ENCODE results near the gene HMX1. TPM values are rescaled to one million over a fixed set of nuclear protein-coding genes. Genes with fewer than 3 reads are reported as not detected.

HMX1 gene
- total and polyA plus RNA-seq, 2 donors from 2014 or later: not detected

GRCh38 chr4:8819019-8819418 is 52.6 kb downstream of the HMX1 start:
- Histone ChIP-seq H3K36me3 (ENCODE audit: control insufficient read depth in 2 of 3, insufficient read depth in 3 of 3, low read length in 3 of 3) (no peaks in the 10 kb centered on the region), H3K27me3 (ENCODE audit: control insufficient read depth, insufficient read depth, low read length) (no peaks in the 10 kb centered on the region), H3K9ac (ENCODE audit: low read length in 3 of 3) (no peak overlapping the region), H3K9me3 (ENCODE audit: control insufficient read depth in 2 of 3, insufficient read depth in 1 of 3, low read length in 3 of 3) (no peaks in the 10 kb centered on the region), H3K27ac (ENCODE audit: low read depth in 2 of 2, low read length in 2 of 2) (no peak overlapping the region), H3K4me1 (ENCODE audit: control insufficient read depth in 2 of 3, insufficient read depth in 2 of 3, low read depth in 1 of 3, low read length in 3 of 3) (no peaks in the 10 kb centered on the region), H3K4me3 (ENCODE audit: low read length in 3 of 3) (no peak overlapping the region)
- intact Hi-C loops (cut with DNase I): no loop called here
- DNase-seq (peak in 2 of 5 donors; percentile 2 to 28), FAIRE-seq (no peak)
- no peak for TF ChIP-seq CTCF (IDR thresholded peaks at IDR 0.05; ENCODE audit: borderline replicate concordance, extremely low read depth, insufficient read depth)

GRCh38 chr4:8818063-8818881 is 53.4 kb downstream of the HMX1 start:
- FAIRE-seq (no peak), DNase-seq (peak in 3 of 5 donors; percentile 6 to 44 (median 28))
- no peaks in the 10 kb centered on the region for H3K9me3 ChIP-seq (ENCODE audit: control insufficient read depth in 2 of 3, insufficient read depth in 1 of 3, low read length in 3 of 3)

GRCh38 chr4:8817813-8818062 is 53.9 kb downstream of the HMX1 start:
- FAIRE-seq: no peak
- TF ChIP-seq CTCF (IDR thresholded peaks at IDR 0.05; ENCODE audit: borderline replicate concordance, extremely low read depth, insufficient read depth): no peak
- H3K27ac ChIP-seq (ENCODE audit: low read depth in 2 of 2, low read length in 2 of 2): no peak overlapping the region

More at GRCh38 chr4:8818063-8818881, 53.4 kb downstream of the HMX1 start:
- no peaks in the 10 kb centered on the region for H3K27me3 ChIP-seq (ENCODE audit: control insufficient read depth, insufficient read depth, low read length)
- H3K27ac ChIP-seq (ENCODE audit: low read depth in 2 of 2, low read length in 2 of 2): no peak overlapping the region
- no peak for TF ChIP-seq CTCF (IDR thresholded peaks at IDR 0.05; ENCODE audit: borderline replicate concordance, extremely low read depth, insufficient read depth)
- intact Hi-C loops (cut with DNase I): no loop called here
- H3K4me3 ChIP-seq (ENCODE audit: low read length in 3 of 3): no peak overlapping the region
- H3K4me1 ChIP-seq (ENCODE audit: control insufficient read depth in 2 of 3, insufficient read depth in 2 of 3, low read depth in 1 of 3, low read length in 3 of 3): no peaks in the 10 kb centered on the region
- no peak overlapping the region for H3K9ac ChIP-seq (ENCODE audit: low read length in 3 of 3)
- no peaks in the 10 kb centered on the region for H3K36me3 ChIP-seq (ENCODE audit: control insufficient read depth in 2 of 3, insufficient read depth in 3 of 3, low read length in 3 of 3)

More at GRCh38 chr4:8817813-8818062, 53.9 kb downstream of the HMX1 start:
- intact Hi-C loops (cut with DNase I): no loop called here
- peak in 2 of 5 donors; percentile 8 to 34 for DNase-seq
- Histone ChIP-seq H3K27me3 (ENCODE audit: control insufficient read depth, insufficient read depth, low read length) (no peaks in the 10 kb centered on the region), H3K9me3 (ENCODE audit: control insufficient read depth in 2 of 3, insufficient read depth in 1 of 3, low read length in 3 of 3) (no peaks in the 10 kb centered on the region), H3K36me3 (ENCODE audit: control insufficient read depth in 2 of 3, insufficient read depth in 3 of 3, low read length in 3 of 3) (no peaks in the 10 kb centered on the region), H3K4me1 (ENCODE audit: control insufficient read depth in 2 of 3, insufficient read depth in 2 of 3, low read depth in 1 of 3, low read length in 3 of 3) (no peaks in the 10 kb centered on the region), H3K4me3 (ENCODE audit: low read length in 3 of 3) (no peak overlapping the region), H3K9ac (ENCODE audit: low read length in 3 of 3) (no peak overlapping the region)

Measured in kidney (tissue), 14 donors.